Fibroblast of lung (primary cell): ENCODE results near the gene PI16.
"Not testable (repeated sequence)": the region's sequence is repeated elsewhere in the genome, so short reads cannot be mapped to it uniquely, and the experiment has no call there.

Experiments used
- CTCF ChIP-seq, 2 donors: IDR thresholded peaks in 1 of 2; conservative IDR thresholded peaks in 1 of 2; 1 replicate in 1 of 2; 2 replicates in 1 of 2; pipeline ENCODE4 v1.5.1; 2011 to 2012; ENCODE audit warnings: low read length in 2 of 2, control low read depth in 1 of 2, inconsistent platforms in 1 of 2, low read depth in 1 of 2, mild to moderate bottlenecking in 1 of 2
- EZH2 ChIP-seq: IDR thresholded peaks from 2 replicates; pipeline ENCODE4 v1.5.1; 2012; ENCODE audit warnings: low read length, control low read depth, mild to moderate bottlenecking; ENCODE audit errors: missing control alignments

- not testable (repeated sequence) for TF ChIP-seq CTCF (conservative IDR thresholded peaks at IDR 0.05 in 1 of 2, IDR thresholded peaks at IDR 0.05 in 1 of 2; ENCODE audit: low read depth in 1 of 2, low read length in 2 of 2); EZH2
Observed at GRCh38 chr6:36942329-36942728, 12.2 kb upstream of the PI16 start.
